Fibroblast of lung (primary cell): ENCODE results near the gene KCNC3.

ENCODE experiments used
- CTCF ChIP-seq, 2 donors: IDR thresholded peaks in 1 of 2; conservative IDR thresholded peaks in 1 of 2; 1 replicate in 1 of 2; 2 replicates in 1 of 2; pipeline ENCODE4 v1.5.1; 2011 to 2012; ENCODE audit warnings: low read length in 2 of 2, control low read depth in 1 of 2, inconsistent platforms in 1 of 2, low read depth in 1 of 2, mild to moderate bottlenecking in 1 of 2
- EZH2 ChIP-seq: IDR thresholded peaks from 2 replicates; pipeline ENCODE4 v1.5.1; 2012; ENCODE audit warnings: low read length, control low read depth, mild to moderate bottlenecking; ENCODE audit errors: missing control alignments

- TF ChIP-seq CTCF (conservative IDR thresholded peaks at IDR 0.05 in 1 of 2, IDR thresholded peaks at IDR 0.05 in 1 of 2; ENCODE audit: low read depth in 1 of 2, low read length in 2 of 2) (no peak), EZH2 (no peak)
Measured at GRCh38 chr19:50376166-50377050, 47.2 kb upstream of the KCNC3 start, which contains the start of gene NR1H2.
